Heart left ventricle (tissue), 16 donors: ENCODE results near the gene SKAP2. TPM values are rescaled to one million over a fixed set of nuclear protein-coding genes. Genes with fewer than 3 reads are reported as not detected.

ENCODE experiments used
- ATAC-seq, 4 donors: fragments of 200-7000 bp; cut with Tn5 transposase; one replicate each; pipeline ENCODE4 v1.9.1; 2020 to 2022; ENCODE audit warnings: moderate library complexity in 4 of 4, mild to moderate bottlenecking in 3 of 4, moderate number of reproducible peaks in 1 of 4
- DNase-seq, 5 donors: peaks; one replicate each; pipeline ENCODE4 v3.0.0-alpha.2; 2020
- H3K27ac ChIP-seq, 12 donors: fragments of 200-600 bp; sonication (generic) in 4 of 12; one replicate each; pipeline versions ENCODE4 v1.5.0 to v1.8.0; 2016 to 2022; ENCODE audit warnings: mild to moderate bottlenecking in 2 of 12
- H3K27me3 ChIP-seq, 9 donors: fragments of 200-600 bp; sonication (generic) in 2 of 9; one replicate each; pipeline versions ENCODE4 v1.5.1 to v1.8.0; 2016 to 2022; ENCODE audit warnings: mild to moderate bottlenecking in 3 of 9
- H3K36me3 ChIP-seq, 9 donors: fragments of 200-600 bp; sonication (generic) in 2 of 9; one replicate each; pipeline versions ENCODE4 v1.5.0 to v1.8.0; 2018 to 2022; ENCODE audit warnings: mild to moderate bottlenecking in 2 of 9
- H3K4me1 ChIP-seq, 12 donors: fragments of 200-600 bp; sonication (generic) in 4 of 12; one replicate each; pipeline versions ENCODE4 v1.5.0 to v1.8.0; 2016 to 2022; ENCODE audit warnings: mild to moderate bottlenecking in 3 of 12
- H3K4me3 ChIP-seq, 12 donors: fragments of 200-600 bp; sonication (generic) in 4 of 12; one replicate each; pipeline versions ENCODE4 v1.5.0 to v1.8.0; 2017 to 2022; ENCODE audit warnings: mild to moderate bottlenecking in 9 of 12, moderate library complexity in 4 of 12
- H3K9me3 ChIP-seq, 12 donors: fragments of 200-600 bp; sonication (generic) in 4 of 12; one replicate each; pipeline versions ENCODE4 v1.5.0 to v1.8.0; 2016 to 2022; ENCODE audit warnings: mild to moderate bottlenecking in 1 of 12
- POLR2A ChIP-seq, 2 donors: fragments of 450-650 bp; IDR thresholded peaks; one replicate each; pipeline ENCODE4 v1.6.1; 2017; ENCODE audit warnings: antibody characterized with exemption in 2 of 2, mild to moderate bottlenecking in 2 of 2, moderate library complexity in 2 of 2
- WGBS, 4 donors: extraction: QIAGEN DNeasy Blood & Tissue Kit in 2 of 4; methylation state at CpG; one replicate each; pipeline versions ENCODE4 v1.1.5 to v1.1.7; 2013 to 2018; 5-methylcytosine and 5-hydroxymethylcytosine counted together
- intact Hi-C, 10 donors: fragments of 100-400 bp; cut with DNase I; formaldehyde crosslinking; loops; one replicate each; pipeline versions ENCODE4 v1.11.1 to v1.14.2; 2022
- polyA plus RNA-seq, 2 donors: library from polyadenylated mRNA; stranded (reverse); fragments of 200-250 nt; gene quantifications; one replicate each; pipeline ENCODE4 v1.2.3, GENCODE V29; 2013
- total RNA-seq, 9 donors: library from RNA; depleted of rRNA in 2 of 9; stranded (reverse); fragments of >200 nt in 2 of 9; fragmentation: NEBNext Ultra II Directional in 3 of 9; extraction: Animal tissue kit (Norgen Biotek cat#: 25700) in 3 of 9; gene quantifications; one replicate each; pipeline versions ENCODE4 v1.1.0 to v1.2.4, GENCODE V29; 2016 to 2023
- TF ChIP-seq, protein P1 (sequence below), 12 donors: fragments of 200-600 bp; sonication (generic) in 4 of 12; IDR thresholded peaks; one replicate each; pipeline versions ENCODE4 v1.5.0 to v1.8.0; 2018 to 2022; ENCODE audit warnings: antibody characterized with exemption in 12 of 12, mild to moderate bottlenecking in 5 of 12
- donor health status: ischemic (EF 13 %, LVEDD 7.1; RV severe dilation, severe dysfunction).
- donor health status: healthy with polysubstance abuse.
- donor health status: DM: no; HTN: yes; CAD: no.
- donor health status: DM: no; HTN: no; CAD: no.
- donor health status: ischemic (EF 25% LVEDD 6.9; RV normal size, moderate dysfunction).
- donor health status: ischemic (EF 25% LVEDD 5.7; RV mildly dilated, moderate dysfunction).
- donor health status: healthy.
- donor health status: DM: yes; HTN: yes; CAD: no.
- donor health status: ischemic (EF 35%, LVEDD 5.7; RV mildly dilated, moderate dysfunction).
- donor health status: nonischemic (EF 11% LVEDD 7.7; RV severe dilation, severe dysfunction).
- donor health status: DM: yes; HTN: yes; CAD: no.
- donor health status: PGD.
- donor health status: ischemic (EF 29% LVEDD 5.4; RV normal size, mild dysfunction).
- donor health status: nonischemic (EF 23%, LVEDD 6.1; RV moderate dilation, normal function).

SKAP2 gene
- total and polyA plus RNA-seq, 11 donors: 0.99 to 17.3 (median 3.6) TPM

DNA sequence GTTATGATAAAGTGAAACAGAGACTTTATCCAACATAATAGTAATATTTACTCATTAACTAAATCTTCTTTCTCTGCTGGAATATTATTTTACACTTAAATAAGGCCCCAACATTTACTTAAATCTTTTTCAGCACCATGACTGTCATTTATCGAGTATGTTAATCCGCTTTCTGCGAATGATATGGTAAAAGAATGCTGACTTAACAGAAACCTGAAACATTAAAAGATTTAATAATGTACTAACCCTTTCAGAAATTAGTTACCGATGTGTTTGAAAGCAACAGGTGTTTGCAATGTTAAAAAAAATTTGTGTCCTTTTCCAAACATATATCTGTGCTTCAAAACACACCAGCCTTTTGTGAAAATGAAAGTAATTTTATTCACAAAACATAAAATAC lies 190.5 kb downstream of the SKAP2 start:
- no peak overlapping the region for H3K4me3 ChIP-seq
- ATAC-seq (no peak), DNase-seq (no peak)
- H3K9me3 ChIP-seq: no peaks in the 10 kb centered on the region
- TF ChIP-seq, protein P1, sequence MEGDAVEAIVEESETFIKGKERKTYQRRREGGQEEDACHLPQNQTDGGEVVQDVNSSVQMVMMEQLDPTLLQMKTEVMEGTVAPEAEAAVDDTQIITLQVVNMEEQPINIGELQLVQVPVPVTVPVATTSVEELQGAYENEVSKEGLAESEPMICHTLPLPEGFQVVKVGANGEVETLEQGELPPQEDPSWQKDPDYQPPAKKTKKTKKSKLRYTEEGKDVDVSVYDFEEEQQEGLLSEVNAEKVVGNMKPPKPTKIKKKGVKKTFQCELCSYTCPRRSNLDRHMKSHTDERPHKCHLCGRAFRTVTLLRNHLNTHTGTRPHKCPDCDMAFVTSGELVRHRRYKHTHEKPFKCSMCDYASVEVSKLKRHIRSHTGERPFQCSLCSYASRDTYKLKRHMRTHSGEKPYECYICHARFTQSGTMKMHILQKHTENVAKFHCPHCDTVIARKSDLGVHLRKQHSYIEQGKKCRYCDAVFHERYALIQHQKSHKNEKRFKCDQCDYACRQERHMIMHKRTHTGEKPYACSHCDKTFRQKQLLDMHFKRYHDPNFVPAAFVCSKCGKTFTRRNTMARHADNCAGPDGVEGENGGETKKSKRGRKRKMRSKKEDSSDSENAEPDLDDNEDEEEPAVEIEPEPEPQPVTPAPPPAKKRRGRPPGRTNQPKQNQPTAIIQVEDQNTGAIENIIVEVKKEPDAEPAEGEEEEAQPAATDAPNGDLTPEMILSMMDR (IDR thresholded peaks at IDR 0.05): no peak
- TF ChIP-seq POLR2A (IDR thresholded peaks at IDR 0.05): no peak
- H3K36me3 ChIP-seq: no peaks in the 10 kb centered on the region
- 90 to 96% (median 94%) methylated on average over 4 of the region's 4 CpGs for WGBS, 4 donors
- intact Hi-C loops: loop anchor here in 1 of 10 donors (5.0 kb wide), 1 partner anchor 767 kb away; no protein-coding TSS in a partner anchor
- H3K4me1 ChIP-seq: peaks cover 0 to under 1% (median 0%) of the 10 kb centered on the region in 12 donors
- H3K27me3 ChIP-seq: peaks cover 0 to 59% (median 3%) of the 10 kb centered on the region in 9 donors
- H3K27ac ChIP-seq: no peak overlapping the region

DNA sequence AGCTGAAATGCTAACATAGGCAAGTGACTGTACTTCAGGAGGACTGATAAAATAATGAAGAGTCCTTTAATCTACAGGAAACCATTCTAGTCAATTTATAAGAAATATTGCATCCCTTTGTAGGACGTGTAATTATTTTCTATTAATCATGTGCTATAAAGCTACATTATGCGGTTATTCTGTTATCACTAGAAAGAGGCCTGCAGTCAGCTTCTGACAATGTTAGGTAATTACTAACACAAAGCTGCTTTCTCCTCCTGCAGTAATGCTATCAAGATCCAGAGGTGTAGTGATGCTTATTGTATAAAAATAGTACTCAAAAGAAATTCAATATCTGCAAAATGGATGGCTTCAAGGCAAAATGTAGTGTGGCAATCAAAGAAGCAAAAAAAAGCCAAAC lies 191.1 kb downstream of the SKAP2 start:
- intact Hi-C loops: loop anchor here in 1 of 10 donors (5.0 kb wide), 1 partner anchor 766 kb away; no protein-coding TSS in a partner anchor
- Histone ChIP-seq H3K27ac (no peak overlapping the region), H3K4me3 (no peak overlapping the region), H3K9me3 (no peaks in the 10 kb centered on the region), H3K27me3 (peaks cover 0 to 62% (median 3%) of the 10 kb centered on the region in 9 donors), H3K4me1 (no peaks in the 10 kb centered on the region), H3K36me3 (no peaks in the 10 kb centered on the region)
- no peak for TF ChIP-seq POLR2A (IDR thresholded peaks at IDR 0.05)
- TF ChIP-seq, protein P1 (IDR thresholded peaks at IDR 0.05): no peak
- 76 to 88% (median 82%) methylated on average over 2 of the region's 2 CpGs for WGBS, 4 donors
- ATAC-seq (no peak), DNase-seq (no peak)

DNA sequence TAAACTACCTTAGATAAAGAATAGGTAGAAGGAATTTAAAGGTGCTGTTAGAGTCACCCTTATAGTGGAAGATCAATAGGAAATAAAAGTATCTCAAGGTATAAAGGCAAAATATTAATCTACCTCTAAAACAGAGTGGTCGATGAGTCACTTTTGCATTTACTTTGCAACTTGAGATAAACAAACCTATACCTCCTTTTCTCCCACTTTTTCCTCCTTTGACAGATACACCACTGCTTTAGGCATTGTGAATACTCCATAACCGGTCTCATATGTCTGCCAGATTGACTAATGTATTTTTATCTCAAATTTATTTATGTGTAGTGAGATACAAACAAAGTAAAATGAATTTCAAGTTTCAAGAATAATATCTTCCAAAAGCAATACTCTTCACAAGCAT lies 193.5 kb downstream of the SKAP2 start:
- DNase-seq (no peak), ATAC-seq (no peak)
- 84 to 95% (median 89%) methylated on average over 2 of the region's 2 CpGs for WGBS, 4 donors
- peaks cover 0 to 3% (median 0%) of the 10 kb centered on the region in 12 donors for H3K4me1 ChIP-seq
- peaks cover 0 to 54% (median 3%) of the 10 kb centered on the region in 9 donors for H3K27me3 ChIP-seq
- H3K4me3 ChIP-seq: no peak overlapping the region
- no peak for TF ChIP-seq POLR2A (IDR thresholded peaks at IDR 0.05)
- TF ChIP-seq, protein P1 (IDR thresholded peaks at IDR 0.05): no peak
- no peak overlapping the region for H3K27ac ChIP-seq
- no peaks in the 10 kb centered on the region for H3K36me3 ChIP-seq
- intact Hi-C loops: loop anchor here in 2 of 10 donors (2.0 to 5.0 kb wide), 2 partner anchors 302 to 764 kb away; no protein-coding TSS in a partner anchor
- H3K9me3 ChIP-seq: no peaks in the 10 kb centered on the region

- H3K27me3 ChIP-seq: peaks cover 0 to 50% (median 3%) of the 10 kb centered on the region in 9 donors
- H3K27ac ChIP-seq: no peak overlapping the region
- no peak for DNase-seq
- no peak overlapping the region for H3K4me3 ChIP-seq
- 53 to 74% (median 67%) methylated on average over 2 of the region's 2 CpGs for WGBS, 4 donors
- intact Hi-C loops: loop anchor here in 2 of 10 donors (2.0 to 5.0 kb wide), 2 partner anchors 301 to 763 kb away; no protein-coding TSS in a partner anchor
- no peak for ATAC-seq
- TF ChIP-seq, protein P1 (IDR thresholded peaks at IDR 0.05): no peak
- no peak for TF ChIP-seq POLR2A (IDR thresholded peaks at IDR 0.05)
- no peaks in the 10 kb centered on the region for H3K9me3 ChIP-seq
- peaks cover 0 to 3% (median 0%) of the 10 kb centered on the region in 12 donors for H3K4me1 ChIP-seq
- H3K36me3 ChIP-seq: no peaks in the 10 kb centered on the region
Measured at GRCh38 chr7:26670290-26670689, 194.1 kb downstream of the SKAP2 start.
